GM12878 (cell line): ENCODE data around the gene UBE3C.

Experiments
- EGR1 ChIP-seq, 2 experiments: IDR thresholded peaks; 1 replicate in 1 of 2; 2 replicates in 1 of 2; pipeline ENCODE4 v1.6.1; 2011 to 2012; ENCODE audit warnings: low read depth in 2 of 2, low read length in 2 of 2, borderline replicate concordance in 1 of 2, mild to moderate bottlenecking in 1 of 2, moderate library complexity in 1 of 2
- EP300 ChIP-seq, 2 experiments: fragments of 150-350 bp in 1 of 2; IDR thresholded peaks; 2 replicates each; pipeline ENCODE4 v1.6.1; 2011 to 2012; ENCODE audit warnings: low read depth in 2 of 2, low read length in 2 of 2, borderline replicate concordance in 1 of 2, improper control_type of control experiment in 1 of 2, inconsistent platforms in 1 of 2; ENCODE audit not compliant: control insufficient read depth in 1 of 2
- GABPA ChIP-seq: IDR thresholded peaks from 2 replicates; pipeline ENCODE4 v1.6.1; 2014; ENCODE audit warnings: antibody characterized with exemption, low read depth, mild to moderate bottlenecking, inconsistent platforms
- POLR2A ChIP-seq: IDR thresholded peaks from 2 replicates; pipeline ENCODE4 v1.6.1; 2011; ENCODE audit warnings: low read depth, mild to moderate bottlenecking, low read length
- POLR2AphosphoS5 ChIP-seq: IDR thresholded peaks from 2 replicates; pipeline ENCODE4 v1.6.1; 2011; ENCODE audit warnings: mild to moderate bottlenecking, low read length, inconsistent platforms
- SMAD1 ChIP-seq: fragments of 450-650 bp; IDR thresholded peaks from 2 replicates; pipeline ENCODE4 v1.6.1; 2018; ENCODE audit warnings: mild to moderate bottlenecking, low read depth; ENCODE audit not compliant: partially characterized antibody
- SP1 ChIP-seq: IDR thresholded peaks from one replicate; pipeline ENCODE4 v1.6.1; 2011; ENCODE audit warnings: low read depth, low read length
- STAT1 ChIP-seq: fragments of 450-650 bp; conservative IDR thresholded peaks from 2 replicates; pipeline ENCODE4 v1.6.1; 2014; ENCODE audit warnings: antibody characterized with exemption, mild to moderate bottlenecking
- SUPT20H ChIP-seq: IDR thresholded peaks from 2 replicates; pipeline ENCODE4 v1.6.1; 2011; ENCODE audit warnings: low read depth, mild to moderate bottlenecking, low read length, moderate library complexity, borderline replicate concordance; ENCODE audit not compliant: control insufficient read depth
- TCF12 ChIP-seq: IDR thresholded peaks from 2 replicates; pipeline ENCODE4 v1.6.1; 2011; ENCODE audit warnings: low read depth, mild to moderate bottlenecking, low read length
- ZNF274 ChIP-seq: IDR thresholded peaks from one replicate; pipeline ENCODE4 v1.8.0; 2011; ENCODE audit not compliant: insufficient read length, insufficient read depth

- no peak for TF ChIP-seq SUPT20H
- TF ChIP-seq ZNF274, result no peak
- peak; percentile 80 for TF ChIP-seq POLR2A
- no peak for TF ChIP-seq SP1
- TF ChIP-seq SMAD1, result no peak
- no peak for TF ChIP-seq EP300 (IDR thresholded peaks at IDR 0.05; ENCODE audit: borderline replicate concordance in 1 of 2, control insufficient read depth in 1 of 2, low read depth in 2 of 2, low read length in 2 of 2)
- no peak; the same call in 1 of the 2 replicates for TF ChIP-seq STAT1
- peak; percentile 58; the same call in 1 of the 2 replicates for TF ChIP-seq POLR2AphosphoS5
- peak; percentile 55; the same call in 1 of the 2 replicates for TF ChIP-seq TCF12
- TF ChIP-seq GABPA, result no peak
- TF ChIP-seq EGR1 (IDR thresholded peaks at IDR 0.05; ENCODE audit: borderline replicate concordance in 1 of 2, low read depth in 2 of 2, low read length in 2 of 2), result peak; percentile 4 to 98; a peak in 2 of 3 replicates
Observed at GRCh38 chr7:157138424-157139110, at the start of gene UBE3C.
